SK-N-SH treated with all-trans-retinoic acid at 6 μM for 48 hours (cell line): ENCODE data around the gene GPR68.

Experiments used
- ARNTL ChIP-seq: fragments of 450-650 bp; formaldehyde crosslinking; IDR thresholded peaks from 2 replicates; pipeline ENCODE4 v1.5.0; 2020; ENCODE audit warnings: low read depth, mild to moderate bottlenecking, moderate library complexity, borderline replicate concordance
- CSDC2 ChIP-seq: fragments of 250-450 bp; sonication (Bioruptor Pico); IDR thresholded peaks from 2 replicates; pipeline ENCODE4 v1.5.0; 2020; ENCODE audit warnings: mild to moderate bottlenecking, moderate library complexity
- ISL1 ChIP-seq: fragments of 250-450 bp; sonication (Bioruptor Pico); IDR thresholded peaks from 2 replicates; pipeline ENCODE4 v2.1.2; 2022; ENCODE audit warnings: mild to moderate bottlenecking, moderate library complexity
- OSR1 ChIP-seq: fragments of 250-450 bp; sonication (Bioruptor Pico); IDR thresholded peaks from 2 replicates; pipeline ENCODE4 v1.8.0; 2022; ENCODE audit warnings: moderate library complexity, mild to moderate bottlenecking, inconsistent platforms
- RARB ChIP-seq: fragments of 250-450 bp; sonication (Bioruptor Pico); IDR thresholded peaks from 2 replicates; pipeline ENCODE4 v1.8.0; 2021; ENCODE audit warnings: mild to moderate bottlenecking, moderate library complexity
- ZFP30 ChIP-seq: fragments of 450-650 bp; formaldehyde crosslinking; IDR thresholded peaks from 2 replicates; pipeline ENCODE4 v1.5.0; 2022; ENCODE audit warnings: mild to moderate bottlenecking, moderate library complexity
- TF ChIP-seq, protein P1 (sequence below): fragments of 250-450 bp; sonication (Bioruptor Pico); IDR thresholded peaks from 2 replicates; pipeline ENCODE4 v1.5.1; 2021; ENCODE audit warnings: mild to moderate bottlenecking, moderate library complexity
- TF ChIP-seq, protein P2 (sequence below): fragments of 250-450 bp; sonication (Bioruptor Pico); IDR thresholded peaks from 2 replicates; pipeline ENCODE4 v1.8.0; 2020; ENCODE audit warnings: mild to moderate bottlenecking, moderate library complexity, borderline replicate concordance

DNA sequence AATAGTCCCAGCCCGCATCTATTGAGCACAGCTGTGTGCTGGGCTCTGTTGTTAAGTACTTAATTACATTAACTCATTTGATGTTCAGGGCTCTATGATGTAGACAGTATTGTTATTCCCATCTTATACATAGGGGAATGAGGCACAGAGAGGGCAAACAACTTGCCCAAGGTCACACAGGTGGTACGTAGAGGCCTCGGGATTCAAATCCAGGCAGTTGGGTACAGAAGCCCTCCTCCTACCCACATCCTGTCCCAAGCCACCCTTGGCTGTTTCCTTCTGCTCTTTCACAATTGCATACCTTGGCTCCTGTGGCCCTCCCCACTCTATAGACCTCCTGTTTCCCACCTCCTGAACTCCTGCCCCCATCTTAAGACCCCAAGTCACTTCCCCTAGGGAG is 10.0 kb upstream of the GPR68 start:
- TF ChIP-seq CSDC2 (no peak), ISL1 (no peak), ARNTL (CRISPR knock-in tag) (no peak), ZFP30 (CRISPR knock-in tag) (no peak), OSR1 (CRISPR knock-in tag) (no peak), RARB (no peak)
- TF ChIP-seq, protein P1, sequence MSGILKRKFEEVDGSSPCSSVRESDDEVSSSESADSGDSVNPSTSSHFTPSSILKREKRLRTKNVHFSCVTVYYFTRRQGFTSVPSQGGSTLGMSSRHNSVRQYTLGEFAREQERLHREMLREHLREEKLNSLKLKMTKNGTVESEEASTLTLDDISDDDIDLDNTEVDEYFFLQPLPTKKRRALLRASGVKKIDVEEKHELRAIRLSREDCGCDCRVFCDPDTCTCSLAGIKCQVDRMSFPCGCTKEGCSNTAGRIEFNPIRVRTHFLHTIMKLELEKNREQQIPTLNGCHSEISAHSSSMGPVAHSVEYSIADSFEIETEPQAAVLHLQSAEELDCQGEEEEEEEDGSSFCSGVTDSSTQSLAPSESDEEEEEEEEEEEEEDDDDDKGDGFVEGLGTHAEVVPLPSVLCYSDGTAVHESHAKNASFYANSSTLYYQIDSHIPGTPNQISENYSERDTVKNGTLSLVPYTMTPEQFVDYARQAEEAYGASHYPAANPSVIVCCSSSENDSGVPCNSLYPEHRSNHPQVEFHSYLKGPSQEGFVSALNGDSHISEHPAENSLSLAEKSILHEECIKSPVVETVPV (CRISPR knock-in tag), result no peak
- TF ChIP-seq, protein P2, sequence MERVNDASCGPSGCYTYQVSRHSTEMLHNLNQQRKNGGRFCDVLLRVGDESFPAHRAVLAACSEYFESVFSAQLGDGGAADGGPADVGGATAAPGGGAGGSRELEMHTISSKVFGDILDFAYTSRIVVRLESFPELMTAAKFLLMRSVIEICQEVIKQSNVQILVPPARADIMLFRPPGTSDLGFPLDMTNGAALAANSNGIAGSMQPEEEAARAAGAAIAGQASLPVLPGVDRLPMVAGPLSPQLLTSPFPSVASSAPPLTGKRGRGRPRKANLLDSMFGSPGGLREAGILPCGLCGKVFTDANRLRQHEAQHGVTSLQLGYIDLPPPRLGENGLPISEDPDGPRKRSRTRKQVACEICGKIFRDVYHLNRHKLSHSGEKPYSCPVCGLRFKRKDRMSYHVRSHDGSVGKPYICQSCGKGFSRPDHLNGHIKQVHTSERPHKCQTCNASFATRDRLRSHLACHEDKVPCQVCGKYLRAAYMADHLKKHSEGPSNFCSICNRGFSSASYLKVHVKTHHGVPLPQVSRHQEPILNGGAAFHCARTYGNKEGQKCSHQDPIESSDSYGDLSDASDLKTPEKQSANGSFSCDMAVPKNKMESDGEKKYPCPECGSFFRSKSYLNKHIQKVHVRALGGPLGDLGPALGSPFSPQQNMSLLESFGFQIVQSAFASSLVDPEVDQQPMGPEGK (CRISPR knock-in tag), result no peak
